C4-2B (cell line): ENCODE data around the gene TRIM47.

Experiments used
- ZFX ChIP-seq: fragments of 450-650 bp; IDR thresholded peaks from 2 replicates; pipeline ENCODE4 v1.6.1; 2017
- TF ChIP-seq, protein P1 (sequence below): fragments of 450-650 bp; conservative IDR thresholded peaks from 2 replicates; pipeline ENCODE4 v1.5.1; 2017; ENCODE audit warnings: mild to moderate bottlenecking

DNA sequence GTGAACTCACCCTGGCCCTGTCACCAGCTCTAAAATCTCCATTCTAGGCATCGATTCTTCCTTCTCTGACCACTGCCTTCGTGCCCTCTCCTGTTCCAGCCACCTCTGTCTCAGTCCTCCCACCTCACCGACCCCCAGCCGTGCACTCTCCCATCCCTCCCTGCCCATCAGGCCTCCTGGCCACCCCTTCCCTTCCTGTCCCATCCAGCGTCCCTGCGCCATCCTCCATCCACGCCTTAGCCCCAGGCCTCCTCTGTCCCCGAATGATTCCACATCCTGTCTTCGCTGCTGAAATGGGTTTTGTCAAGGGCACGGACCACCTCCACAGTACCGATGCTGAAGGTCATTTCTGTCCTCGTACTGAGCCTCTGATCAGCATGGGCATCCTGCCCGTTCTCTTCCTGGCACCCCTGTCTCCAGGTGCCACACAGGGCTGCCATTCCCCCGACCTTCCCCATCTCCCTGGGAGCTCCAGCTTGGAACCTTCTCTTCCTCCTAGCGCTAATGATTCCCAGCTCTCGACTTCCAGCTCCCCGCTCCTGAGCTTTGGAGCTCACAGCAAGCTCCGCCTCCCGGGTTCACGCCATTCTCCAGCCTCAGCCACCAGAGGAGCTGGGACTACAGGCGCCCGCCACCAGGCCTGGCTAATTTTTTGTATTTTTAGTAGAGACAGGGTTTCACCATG is 15.8 kb upstream of the TRIM47 start:
- TF ChIP-seq, protein P1, sequence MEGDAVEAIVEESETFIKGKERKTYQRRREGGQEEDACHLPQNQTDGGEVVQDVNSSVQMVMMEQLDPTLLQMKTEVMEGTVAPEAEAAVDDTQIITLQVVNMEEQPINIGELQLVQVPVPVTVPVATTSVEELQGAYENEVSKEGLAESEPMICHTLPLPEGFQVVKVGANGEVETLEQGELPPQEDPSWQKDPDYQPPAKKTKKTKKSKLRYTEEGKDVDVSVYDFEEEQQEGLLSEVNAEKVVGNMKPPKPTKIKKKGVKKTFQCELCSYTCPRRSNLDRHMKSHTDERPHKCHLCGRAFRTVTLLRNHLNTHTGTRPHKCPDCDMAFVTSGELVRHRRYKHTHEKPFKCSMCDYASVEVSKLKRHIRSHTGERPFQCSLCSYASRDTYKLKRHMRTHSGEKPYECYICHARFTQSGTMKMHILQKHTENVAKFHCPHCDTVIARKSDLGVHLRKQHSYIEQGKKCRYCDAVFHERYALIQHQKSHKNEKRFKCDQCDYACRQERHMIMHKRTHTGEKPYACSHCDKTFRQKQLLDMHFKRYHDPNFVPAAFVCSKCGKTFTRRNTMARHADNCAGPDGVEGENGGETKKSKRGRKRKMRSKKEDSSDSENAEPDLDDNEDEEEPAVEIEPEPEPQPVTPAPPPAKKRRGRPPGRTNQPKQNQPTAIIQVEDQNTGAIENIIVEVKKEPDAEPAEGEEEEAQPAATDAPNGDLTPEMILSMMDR = no peak
- no peak for TF ChIP-seq ZFX
